ENCODE data around the gene MRPS24. TPM values are rescaled to one million over a fixed set of nuclear protein-coding genes. Genes with fewer than 3 reads are reported as not detected.

Gene MRPS24
- total RNA-seq, 6 experiments from 2014 or later, result 45.2 to 83.4 (median 66.7) TPM

- peaks cover 0 to 20% (median 2%) of the 10 kb centered on the region in 4 donors for H3K4me1 ChIP-seq
- 73% methylated on average over 21 of the region's 38 CpGs for WGBS (ENCODE audit: insufficient coverage, low coverage, low lambda C conversion rate, missing lambda C conversion rate)
- H3K9me3 ChIP-seq, result no peaks in the 10 kb centered on the region
- DNase-seq, result peak; percentile 42 to 73 (median 55)
- no peak overlapping the region for H3K27ac ChIP-seq
- no peak overlapping the region for H3K4me3 ChIP-seq
- H3K27me3 ChIP-seq, result no peaks in the 10 kb centered on the region
- intact Hi-C loops (cut with DNase I), result no loop called here
- no peak for TF ChIP-seq POLR2A (IDR thresholded peaks at IDR 0.05)
- TF ChIP-seq CTCF (IDR thresholded peaks at IDR 0.05), result no peak
- peak; percentile 49 to 77 (median 64) for ATAC-seq
- H3K36me3 ChIP-seq, result peaks cover 12 to 45% (median 32%) of the 10 kb centered on the region in 4 donors
Observed at GRCh38 chr7:43877968-43878864, 8.9 kb upstream of the MRPS24 start.

DNA sequence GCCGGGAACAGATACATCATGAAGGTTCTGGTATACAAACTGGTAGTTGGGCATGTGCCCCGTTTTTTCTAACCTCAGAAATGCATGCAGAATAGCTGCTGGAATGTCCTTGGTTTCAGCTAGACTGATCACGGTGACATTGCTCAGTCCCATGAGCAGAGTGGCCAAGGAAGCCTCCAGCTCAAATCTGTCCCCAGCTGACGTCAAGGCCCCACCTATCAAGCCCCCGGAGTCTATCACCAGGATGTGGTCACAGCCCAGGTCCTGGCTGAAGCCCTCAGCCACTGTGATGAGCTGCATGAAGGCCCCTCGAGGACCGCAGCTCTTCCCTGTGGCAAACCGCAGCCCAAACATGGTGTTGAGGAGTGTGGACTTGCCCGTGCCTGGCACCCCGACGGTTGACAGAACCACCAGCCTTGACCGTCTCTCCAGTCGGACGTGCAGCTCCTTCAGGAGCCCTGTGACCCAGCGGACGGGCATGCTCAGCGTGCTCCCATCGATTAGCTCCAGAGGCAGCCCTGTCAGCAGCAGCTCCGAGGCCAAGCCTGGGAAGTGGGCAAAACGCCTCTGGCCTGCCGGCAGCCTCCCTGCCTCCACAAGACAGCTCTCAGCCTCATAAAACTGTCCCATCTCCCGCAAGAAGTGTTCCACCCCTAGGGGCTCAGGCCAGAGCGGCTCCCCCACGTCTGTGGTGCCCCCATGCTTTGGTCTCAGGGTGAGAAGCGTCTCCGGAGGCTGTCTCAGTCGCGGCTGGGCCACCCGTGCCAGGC lies 7.8 kb upstream of the MRPS24 start:
- no peaks in the 10 kb centered on the region for H3K27me3 ChIP-seq
- no CpG with 5 or more reads among the region's 29 CpGs for WGBS (ENCODE audit: insufficient coverage, low coverage, low lambda C conversion rate, missing lambda C conversion rate)
- peaks cover 12 to 45% (median 32%) of the 10 kb centered on the region in 4 donors for H3K36me3 ChIP-seq
- no peak overlapping the region for H3K4me3 ChIP-seq
- H3K9me3 ChIP-seq, result no peaks in the 10 kb centered on the region
- ATAC-seq (no peak), DNase-seq (no peak)
- H3K27ac ChIP-seq, result no peak overlapping the region
- no peak for TF ChIP-seq CTCF (IDR thresholded peaks at IDR 0.05)
- no peak for TF ChIP-seq POLR2A (IDR thresholded peaks at IDR 0.05)
- H3K4me1 ChIP-seq, result peaks cover 0 to 17% (median 2%) of the 10 kb centered on the region in 4 donors
- intact Hi-C loops (cut with DNase I), result no loop called here

DNA sequence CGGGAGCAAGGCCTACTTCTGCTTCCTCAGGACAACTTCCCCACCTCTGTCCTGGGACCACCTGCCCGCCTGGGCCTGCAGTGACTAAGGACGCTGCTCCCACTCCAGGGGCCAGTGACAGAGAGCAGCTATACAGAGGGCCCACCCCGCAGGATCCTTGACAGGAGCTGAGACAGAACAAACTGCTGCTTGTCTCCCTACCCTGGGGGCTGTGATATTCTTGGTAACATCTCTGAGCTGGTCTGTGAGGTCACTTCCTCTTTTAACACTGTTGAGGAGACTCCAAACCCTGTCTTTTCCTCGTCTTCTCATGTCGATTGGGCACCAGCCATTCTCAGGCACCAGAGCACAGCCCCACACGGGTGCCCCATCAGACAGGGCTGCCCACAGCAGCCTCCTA lies 6.9 kb upstream of the MRPS24 start:
- Histone ChIP-seq H3K9me3 (no peaks in the 10 kb centered on the region), H3K4me1 (peaks cover 0 to 13% (median 0%) of the 10 kb centered on the region in 4 donors), H3K36me3 (peaks cover 12 to 45% (median 32%) of the 10 kb centered on the region in 4 donors), H3K27me3 (no peaks in the 10 kb centered on the region), H3K4me3 (no peak overlapping the region), H3K27ac (no peak overlapping the region)
- ATAC-seq (no peak), DNase-seq (no peak)
- intact Hi-C loops (cut with DNase I), result no loop called here
- TF ChIP-seq CTCF (IDR thresholded peaks at IDR 0.05) (no peak), POLR2A (IDR thresholded peaks at IDR 0.05) (no peak)
- WGBS (ENCODE audit: insufficient coverage, low coverage, low lambda C conversion rate, missing lambda C conversion rate), result 47% methylated on average over 2 of the region's 7 CpGs

DNA sequence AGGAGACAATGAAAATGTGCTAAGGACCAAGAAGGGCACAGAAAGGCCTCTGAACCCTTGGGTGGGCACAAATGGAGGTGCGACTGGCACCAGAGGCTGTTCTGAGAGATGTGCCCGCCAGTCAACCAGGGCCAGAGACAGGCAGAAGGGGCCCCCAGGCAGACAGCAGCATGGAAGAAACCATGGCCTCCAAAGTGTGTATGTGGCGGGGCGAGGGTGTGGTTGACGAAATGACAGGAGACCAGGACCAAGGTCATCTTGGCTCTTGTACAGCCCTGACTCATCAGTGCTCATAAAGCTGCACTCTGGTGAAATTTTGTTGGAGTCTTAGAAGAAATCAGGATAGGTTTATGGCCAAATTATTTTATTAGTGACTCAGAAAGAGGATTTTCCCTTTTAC lies 4.0 kb upstream of the MRPS24 start:
- H3K27me3 ChIP-seq, result no peaks in the 10 kb centered on the region
- peaks cover 7 to 24% (median 20%) of the 10 kb centered on the region in 4 donors for H3K36me3 ChIP-seq
- H3K4me1 ChIP-seq, result peaks cover 0 to 13% (median 2%) of the 10 kb centered on the region in 4 donors
- ATAC-seq, result no peak
- H3K4me3 ChIP-seq, result no peak overlapping the region
- no peak overlapping the region for H3K27ac ChIP-seq
- WGBS (ENCODE audit: insufficient coverage, low coverage, low lambda C conversion rate, missing lambda C conversion rate), result 89% methylated on average over 4 of the region's 5 CpGs
- TF ChIP-seq POLR2A (IDR thresholded peaks at IDR 0.05) (no peak), CTCF (IDR thresholded peaks at IDR 0.05) (no peak)
- DNase-seq, result no peak
- intact Hi-C loops (cut with DNase I), result no loop called here
- H3K9me3 ChIP-seq, result no peaks in the 10 kb centered on the region
